Neuron (in vitro differentiated cells): ENCODE data around the gene DSCAM.
"Not testable (repeated sequence)": the region's sequence is repeated elsewhere in the genome, so short reads cannot be mapped to it uniquely, and the experiment has no call there.

Experiments used
- H2AFZ ChIP-seq: one replicate; pipeline ENCODE4 v1.6.1; 2013; ENCODE audit warnings: low read depth, mild to moderate bottlenecking, inconsistent platforms, low read length, moderate library complexity
- H3K27me3 ChIP-seq: one replicate; pipeline ENCODE4 v1.6.1; 2013; ENCODE audit warnings: low read length; ENCODE audit not compliant: insufficient read depth
- H3K36me3 ChIP-seq: one replicate; pipeline ENCODE4 v1.6.1; 2013; ENCODE audit warnings: low read length; ENCODE audit not compliant: insufficient read depth
- H3K4me1 ChIP-seq: one replicate; pipeline ENCODE4 v1.6.1; 2013; ENCODE audit warnings: low read length; ENCODE audit not compliant: insufficient read depth
- H3K4me3 ChIP-seq: 2 replicates; pipeline ENCODE4 v1.5.1; 2013; ENCODE audit warnings: mild to moderate bottlenecking, low read length, moderate library complexity
- H3K9me3 ChIP-seq: one replicate; pipeline ENCODE4 v1.6.1; 2013; ENCODE audit warnings: low read length

DSCAM gene

DNA sequence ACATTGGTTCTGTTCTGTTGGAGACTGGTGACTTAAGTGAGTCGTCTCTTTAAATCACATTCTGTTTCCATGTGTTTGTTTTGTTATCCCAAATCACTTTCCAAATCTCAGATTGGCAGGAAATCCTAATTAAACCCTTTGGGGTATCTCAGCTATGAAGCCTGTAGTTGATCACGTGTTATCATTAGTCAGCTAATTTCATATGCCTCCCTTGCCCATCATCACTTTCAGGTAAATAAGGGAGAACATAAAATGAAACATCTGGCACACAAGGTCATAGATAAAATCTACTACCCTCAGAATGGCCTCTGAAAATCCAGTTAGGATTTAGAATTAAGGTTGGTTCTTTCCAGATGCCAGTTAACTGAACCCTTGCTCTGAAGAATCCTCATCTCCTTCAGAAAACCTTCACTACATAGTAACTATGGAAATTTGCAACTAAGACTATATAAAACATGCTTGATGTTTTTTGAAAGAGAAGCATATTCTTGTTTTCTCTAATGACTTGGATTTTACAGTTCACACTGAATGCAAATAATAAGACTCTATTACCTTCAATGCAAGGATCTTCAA, 401.5 kb downstream of the DSCAM start:
- H3K9me3 ChIP-seq, result no peaks in the 10 kb centered on the region
- no peaks in the 10 kb centered on the region for H3K36me3 ChIP-seq
- no peak overlapping the region for H3K4me3 ChIP-seq
- H3K4me1 ChIP-seq, result no peaks in the 10 kb centered on the region
- H2AFZ ChIP-seq, result no peak overlapping the region
- no peaks in the 10 kb centered on the region for H3K27me3 ChIP-seq

DNA sequence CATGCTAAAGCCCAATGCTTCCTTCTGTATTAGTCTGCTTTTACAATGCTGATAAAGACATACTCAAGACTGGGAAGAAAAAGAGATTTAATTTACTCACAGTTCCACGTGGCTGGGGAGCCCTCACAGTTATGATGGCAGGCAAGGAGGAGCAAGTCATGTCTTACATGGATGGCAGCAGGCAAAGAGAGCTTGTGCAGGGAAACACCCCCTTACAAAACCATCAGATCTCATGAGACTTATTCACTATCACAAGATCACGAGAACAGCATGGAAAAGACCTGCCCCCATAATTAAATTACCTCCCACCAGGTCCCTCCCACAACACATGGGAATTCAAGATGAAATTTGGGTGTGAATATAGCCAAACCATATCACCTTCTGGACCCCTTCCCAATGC, 407.4 kb downstream of the DSCAM start:
- not testable (repeated sequence) for H3K4me3 ChIP-seq, H2AFZ ChIP-seq, H3K9me3 ChIP-seq, H3K36me3 ChIP-seq, H3K27me3 ChIP-seq, H3K4me1 ChIP-seq

DNA sequence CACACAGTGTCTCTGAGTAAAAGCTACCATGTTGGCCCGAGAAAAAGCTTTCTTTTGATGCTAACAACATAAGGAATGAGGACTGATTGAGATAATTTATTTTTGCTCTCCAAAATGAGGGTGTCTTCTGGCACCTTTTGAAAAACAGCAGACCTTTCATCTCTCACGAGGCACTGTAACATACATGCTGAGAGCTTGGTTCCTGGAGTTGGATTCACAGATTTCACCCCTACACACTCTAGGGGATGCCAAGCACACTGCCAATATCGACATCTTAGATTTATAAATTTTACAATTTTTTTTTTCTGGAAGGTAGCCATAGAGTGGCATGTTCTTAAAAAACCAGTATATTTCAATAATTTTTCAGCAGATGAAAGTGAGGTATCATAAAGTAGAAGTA, 408.3 kb downstream of the DSCAM start:
- H3K9me3 ChIP-seq, result no peaks in the 10 kb centered on the region
- no peaks in the 10 kb centered on the region for H3K4me1 ChIP-seq
- no peak overlapping the region for H3K4me3 ChIP-seq
- no peaks in the 10 kb centered on the region for H3K27me3 ChIP-seq
- H2AFZ ChIP-seq, result no peak overlapping the region
- H3K36me3 ChIP-seq, result no peaks in the 10 kb centered on the region

DNA sequence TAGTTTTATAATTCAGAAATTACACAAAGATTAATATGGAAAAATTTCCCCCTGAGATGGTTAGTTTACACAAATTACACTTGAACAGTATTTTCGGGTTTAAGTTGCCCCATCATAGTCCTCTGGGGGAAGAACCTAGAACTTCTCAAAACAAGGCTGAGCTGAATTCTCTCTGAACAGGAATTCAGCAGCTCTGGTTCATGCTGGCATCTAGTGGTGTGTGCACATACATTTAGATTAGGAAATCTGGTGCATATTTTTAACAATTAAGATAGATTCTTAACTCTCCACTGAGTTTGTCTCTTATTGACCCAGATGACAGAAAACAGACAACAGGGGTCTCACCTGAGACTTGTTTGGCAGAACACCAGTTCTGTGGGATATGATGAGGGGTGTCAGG, 410.7 kb downstream of the DSCAM start:
- Histone ChIP-seq H3K4me1 (no peaks in the 10 kb centered on the region), H2AFZ (no peak overlapping the region)

DNA sequence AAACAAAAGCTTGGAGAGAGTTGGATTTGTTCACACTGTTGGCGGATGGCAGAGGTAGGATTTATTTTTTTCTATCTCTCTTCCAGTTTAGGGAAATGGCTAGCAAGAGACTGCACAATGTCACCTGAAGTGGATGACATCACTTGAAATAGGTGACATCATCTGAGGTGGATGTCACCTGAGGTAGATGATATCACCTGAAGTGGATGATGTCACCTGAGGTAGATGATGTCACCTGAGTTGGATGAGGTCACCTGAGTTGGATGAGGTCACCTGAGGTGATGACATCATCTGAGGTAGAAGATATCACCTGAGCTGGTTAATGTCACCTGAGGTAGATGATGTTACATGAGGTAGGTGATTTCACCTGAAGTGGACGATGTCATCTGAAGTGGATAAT, 413.4 kb downstream of the DSCAM start:
- H3K36me3 ChIP-seq, result no peaks in the 10 kb centered on the region
- H3K4me3 ChIP-seq, result no peak overlapping the region
- H3K4me1 ChIP-seq, result no peaks in the 10 kb centered on the region
- no peaks in the 10 kb centered on the region for H3K27me3 ChIP-seq
- no peaks in the 10 kb centered on the region for H3K9me3 ChIP-seq
- no peak overlapping the region for H2AFZ ChIP-seq

More for the DNA sequence above, 410.7 kb downstream of the DSCAM start:
- Histone ChIP-seq H3K9me3 (no peaks in the 10 kb centered on the region), H3K27me3 (no peaks in the 10 kb centered on the region), H3K4me3 (no peak overlapping the region), H3K36me3 (no peaks in the 10 kb centered on the region)

DNA sequence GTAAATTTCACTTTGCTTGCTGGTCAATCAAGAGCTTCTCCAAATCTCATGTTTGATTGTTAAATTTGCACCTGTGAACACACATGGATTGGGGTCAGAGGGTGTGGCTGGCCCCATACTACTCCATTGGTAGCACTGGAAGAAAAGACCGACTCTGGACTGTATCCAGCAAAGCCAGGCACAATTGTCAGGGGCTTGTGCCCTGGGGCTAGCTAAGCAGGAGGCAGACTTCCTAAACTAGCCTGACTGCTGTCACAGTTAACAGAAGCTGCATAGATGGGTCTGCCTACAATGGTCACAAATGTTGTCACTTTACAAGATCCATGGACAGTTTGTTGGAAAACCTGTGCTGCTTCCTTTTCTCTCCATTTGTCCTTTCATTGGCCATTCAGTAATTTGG, 421.0 kb downstream of the DSCAM start:
- H3K36me3 ChIP-seq, result no peaks in the 10 kb centered on the region
- H3K4me1 ChIP-seq, result no peaks in the 10 kb centered on the region
- H3K4me3 ChIP-seq, result no peak overlapping the region
- H3K27me3 ChIP-seq, result no peaks in the 10 kb centered on the region
- no peaks in the 10 kb centered on the region for H3K9me3 ChIP-seq
- no peak overlapping the region for H2AFZ ChIP-seq

DNA sequence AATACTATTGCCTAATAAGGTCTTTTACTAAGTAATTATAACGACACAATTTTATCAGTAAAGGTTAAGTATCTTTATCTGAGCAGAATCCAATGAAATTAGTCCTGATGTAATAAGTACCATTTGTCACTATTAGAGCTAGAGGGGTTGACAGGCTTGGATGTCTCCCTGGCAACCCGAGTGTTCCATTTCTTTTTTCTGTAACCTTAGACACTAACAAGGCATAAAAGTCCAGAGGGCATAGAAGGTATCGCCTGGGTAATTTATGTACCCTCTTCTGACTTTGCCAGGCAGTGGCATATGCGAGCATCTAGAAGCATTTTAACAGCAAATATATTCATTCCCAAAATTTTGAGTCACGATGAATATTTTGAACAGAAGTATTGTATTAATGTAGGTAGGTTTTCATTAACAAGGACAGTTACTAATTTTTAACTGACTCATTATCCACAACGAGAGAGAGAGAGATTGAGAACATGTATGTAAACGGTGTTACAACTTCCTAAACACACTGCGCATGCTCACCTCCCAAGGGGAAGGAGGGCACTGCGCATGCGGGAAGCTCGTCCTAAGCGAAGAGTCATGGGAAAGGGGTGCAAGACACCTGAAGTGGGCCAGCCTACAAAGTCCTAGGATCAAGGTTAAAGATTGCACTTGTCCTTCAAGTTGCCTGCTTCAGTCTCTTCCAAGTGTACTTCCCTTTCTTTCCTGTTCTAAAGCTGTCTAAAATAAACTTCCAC, 423.9 kb downstream of the DSCAM start:
- H3K9me3 ChIP-seq, result no peaks in the 10 kb centered on the region
- H3K36me3 ChIP-seq, result no peaks in the 10 kb centered on the region
- H3K4me1 ChIP-seq, result no peaks in the 10 kb centered on the region
- no peak overlapping the region for H3K4me3 ChIP-seq
- no peaks in the 10 kb centered on the region for H3K27me3 ChIP-seq
- H2AFZ ChIP-seq, result no peak overlapping the region

DNA sequence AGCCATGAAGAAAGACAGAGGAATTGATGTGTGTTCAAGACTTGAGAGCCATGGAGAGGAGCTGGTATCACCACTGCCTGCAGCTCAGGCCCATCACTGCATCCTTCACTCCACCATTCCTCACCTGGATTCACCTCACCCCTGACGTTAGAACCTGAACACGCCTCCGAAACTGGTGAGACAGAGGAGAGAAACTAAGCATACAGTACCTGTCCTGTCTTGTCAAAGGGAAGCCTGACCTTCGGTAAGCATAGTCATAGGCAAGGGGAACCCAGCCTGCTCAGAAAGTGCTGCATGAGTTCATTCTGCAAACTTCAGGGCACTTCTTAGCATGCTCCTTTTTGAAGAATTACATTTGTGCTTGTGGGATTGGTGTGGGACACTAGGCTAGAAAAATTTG, 425.8 kb downstream of the DSCAM start:
- H3K36me3 ChIP-seq, result no peaks in the 10 kb centered on the region
- H3K9me3 ChIP-seq, result no peaks in the 10 kb centered on the region
- no peak overlapping the region for H3K4me3 ChIP-seq
- no peaks in the 10 kb centered on the region for H3K4me1 ChIP-seq
- no peaks in the 10 kb centered on the region for H3K27me3 ChIP-seq
- no peak overlapping the region for H2AFZ ChIP-seq

DNA sequence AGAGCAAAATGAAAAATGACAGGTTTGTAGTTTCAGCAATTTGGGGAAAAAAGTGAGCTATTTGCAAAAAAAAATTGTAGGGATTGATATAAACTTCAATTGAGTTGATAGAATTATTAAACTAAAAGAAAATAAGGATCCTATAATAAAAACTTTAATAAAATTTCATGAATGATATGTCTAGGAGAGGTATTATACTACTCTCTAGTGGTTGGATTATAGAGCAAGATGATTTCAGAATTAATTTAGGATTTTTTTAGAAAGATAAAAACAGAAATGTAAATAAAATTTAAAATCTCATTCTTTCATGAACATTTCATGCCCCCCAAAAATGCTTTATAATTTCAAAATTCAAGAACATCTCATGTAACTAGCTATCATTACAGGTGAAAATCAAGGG, 430.4 kb downstream of the DSCAM start:
- H2AFZ ChIP-seq, result no peak overlapping the region
- no peaks in the 10 kb centered on the region for H3K4me1 ChIP-seq
- H3K27me3 ChIP-seq, result no peaks in the 10 kb centered on the region
- H3K4me3 ChIP-seq, result no peak overlapping the region
- H3K9me3 ChIP-seq, result no peaks in the 10 kb centered on the region
- H3K36me3 ChIP-seq, result no peaks in the 10 kb centered on the region

DNA sequence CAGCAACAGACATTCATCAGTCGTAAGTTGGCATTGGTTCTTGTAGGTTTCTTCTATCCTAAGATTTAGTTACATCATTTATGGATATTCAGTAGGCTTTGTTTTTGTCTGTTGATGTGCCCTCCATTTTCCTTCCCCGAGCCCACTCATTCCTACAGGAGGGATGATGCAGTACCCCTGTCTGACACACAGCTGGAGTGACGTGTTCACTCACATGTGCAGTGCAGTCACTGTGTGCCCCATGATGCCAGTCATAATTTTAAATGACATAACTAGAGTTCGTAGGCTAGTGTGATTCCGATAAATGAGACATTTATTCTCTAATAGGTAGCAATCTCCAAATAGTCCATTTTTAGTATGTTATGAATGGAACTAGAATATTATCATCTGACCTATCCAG, 438.4 kb downstream of the DSCAM start:
- Histone ChIP-seq H3K27me3 (no peaks in the 10 kb centered on the region), H3K36me3 (no peaks in the 10 kb centered on the region), H3K4me1 (no peaks in the 10 kb centered on the region)

DNA sequence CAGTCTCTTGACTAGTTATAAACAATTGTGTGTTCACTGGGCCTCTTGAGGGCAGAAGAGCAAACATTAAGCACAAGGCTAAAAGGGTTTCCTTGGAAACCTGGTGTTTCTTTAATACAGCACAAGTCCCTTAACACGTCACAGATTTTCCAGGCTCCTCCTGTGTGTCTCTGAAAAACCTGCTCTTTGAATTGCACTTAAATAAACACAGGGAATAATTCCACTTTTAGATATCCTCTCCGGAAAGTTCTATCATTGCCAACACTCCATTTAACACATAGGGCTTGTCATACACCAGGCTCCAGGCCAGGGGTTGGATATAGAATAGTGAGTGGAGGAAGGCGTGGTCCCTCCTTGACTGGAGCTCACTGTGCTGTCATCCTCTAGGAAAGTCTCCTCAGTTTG, 442.6 kb downstream of the DSCAM start:
- no peaks in the 10 kb centered on the region for H3K27me3 ChIP-seq
- H3K4me1 ChIP-seq, result no peaks in the 10 kb centered on the region
- H3K4me3 ChIP-seq, result no peak overlapping the region
- H2AFZ ChIP-seq, result no peak overlapping the region
- no peaks in the 10 kb centered on the region for H3K9me3 ChIP-seq
- no peaks in the 10 kb centered on the region for H3K36me3 ChIP-seq

More for the DNA sequence above, 438.4 kb downstream of the DSCAM start:
- Histone ChIP-seq H3K9me3 (no peaks in the 10 kb centered on the region), H2AFZ (no peak overlapping the region), H3K4me3 (no peak overlapping the region)

DNA sequence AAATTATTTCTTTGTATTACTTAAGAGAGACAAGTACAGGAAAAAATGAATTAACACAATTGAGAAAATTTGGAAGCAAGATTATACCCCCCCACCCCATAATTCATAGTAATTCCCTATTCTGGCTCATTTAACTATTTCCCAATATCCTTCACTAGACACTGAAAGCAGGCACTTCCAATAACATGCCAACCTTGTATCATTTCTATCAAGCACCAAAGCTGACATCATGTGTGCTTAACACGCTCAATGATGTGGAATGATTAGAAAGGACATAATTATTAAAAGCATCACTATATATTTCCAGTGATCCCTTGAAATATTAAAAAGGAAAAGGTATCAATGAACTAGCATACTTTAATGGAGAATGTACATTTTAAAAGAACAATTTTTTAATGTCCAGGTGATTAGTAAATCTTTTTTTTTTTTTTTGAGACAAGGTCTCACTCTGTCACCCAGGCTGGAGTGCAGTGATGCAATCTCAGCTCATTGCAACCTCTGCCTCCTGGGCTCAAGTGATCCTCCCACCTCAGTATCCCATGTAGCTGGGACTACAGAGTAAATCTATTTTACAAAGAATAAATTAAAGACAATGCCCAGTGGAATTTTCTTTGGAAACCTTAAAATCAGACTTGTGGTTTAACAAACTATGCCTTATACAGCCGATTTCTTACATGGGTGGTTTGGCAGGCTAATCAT, 443.9 kb downstream of the DSCAM start:
- Histone ChIP-seq H3K4me1 (no peaks in the 10 kb centered on the region), H3K27me3 (no peaks in the 10 kb centered on the region), H3K4me3 (no peak overlapping the region), H2AFZ (no peak overlapping the region), H3K36me3 (no peaks in the 10 kb centered on the region), H3K9me3 (no peaks in the 10 kb centered on the region)

DNA sequence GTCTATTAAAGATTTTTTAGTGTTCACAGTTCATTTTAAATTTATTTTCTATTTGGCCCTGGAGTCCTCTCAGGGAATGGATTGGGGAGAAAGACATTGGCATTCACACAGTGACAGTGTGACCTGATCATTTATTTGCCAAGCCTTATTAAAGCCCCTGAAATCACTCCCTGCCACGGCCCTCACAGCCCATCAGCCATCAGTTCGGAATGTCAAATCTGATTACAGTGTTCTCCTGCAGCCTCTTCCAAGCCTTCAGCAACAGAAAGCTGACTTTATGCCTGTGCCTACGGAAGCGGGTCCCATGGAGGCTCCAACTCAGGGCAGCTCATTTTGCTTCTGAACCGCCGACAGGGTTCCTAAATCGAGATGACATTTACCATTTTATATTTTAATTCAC, 451.2 kb downstream of the DSCAM start:
- Histone ChIP-seq H3K4me1 (no peaks in the 10 kb centered on the region), H2AFZ (no peak overlapping the region), H3K4me3 (no peak overlapping the region), H3K9me3 (no peaks in the 10 kb centered on the region), H3K36me3 (no peaks in the 10 kb centered on the region), H3K27me3 (no peaks in the 10 kb centered on the region)
